Vagina (tissue), 2 donors: ENCODE data around the gene FSIP1. TPM values are rescaled to one million over a fixed set of nuclear protein-coding genes. Genes with fewer than 3 reads are reported as not detected.

Experiments
- DNase-seq, 2 donors: peaks; one replicate each; pipeline ENCODE4 v3.0.0-alpha.2; 2017; ENCODE audit errors: extremely low spot score in 2 of 2
- H3K27ac ChIP-seq: fragments of 200-600 bp; sonication (generic); one replicate; pipeline ENCODE4 v1.5.1; 2019
- H3K27me3 ChIP-seq: fragments of 200-600 bp; sonication (generic); one replicate; pipeline ENCODE4 v1.5.1; 2019
- H3K36me3 ChIP-seq, 2 donors: fragments of 200-600 bp; sonication (generic); one replicate each; pipeline ENCODE4 v1.5.1; 2017 to 2019
- H3K4me1 ChIP-seq: fragments of 200-600 bp; sonication (generic); one replicate; pipeline ENCODE4 v1.5.1; 2019
- H3K4me3 ChIP-seq, 2 donors: fragments of 200-600 bp; sonication (generic); 1 replicate in 1 of 2; 2 replicates in 1 of 2; pipeline ENCODE4 v1.5.1; 2016 to 2019
- H3K9me3 ChIP-seq: fragments of 200-600 bp; sonication (generic); one replicate; pipeline ENCODE4 v1.5.1; 2019
- CTCF ChIP-seq, 3 experiments: fragments of 450-650 bp in 2 of 3; fragments of 200-600 bp in 1 of 3; sonication (generic) in 1 of 3; IDR thresholded peaks; one replicate each; pipeline ENCODE4 v1.5.1; 2017 to 2019; ENCODE audit warnings: antibody characterized with exemption in 3 of 3, mild to moderate bottlenecking in 2 of 3, moderate library complexity in 2 of 3
- POLR2A ChIP-seq, 2 donors: fragments of 450-650 bp; IDR thresholded peaks; one replicate each; pipeline ENCODE4 v1.6.1; 2017; ENCODE audit warnings: antibody characterized with exemption in 2 of 2, mild to moderate bottlenecking in 2 of 2, moderate library complexity in 2 of 2
- POLR2AphosphoS5 ChIP-seq, 2 donors: sonication (generic); formaldehyde crosslinking; IDR thresholded peaks; one replicate each; pipeline ENCODE4 v1.9.0; 2017; ENCODE audit warnings: antibody characterized with exemption in 2 of 2, mild to moderate bottlenecking in 2 of 2, low read depth in 1 of 2; ENCODE audit not compliant: insufficient read depth in 1 of 2
- intact Hi-C: fragments of 100-400 bp; cut with DNase I; formaldehyde crosslinking; loops from one replicate; pipeline ENCODE4 v1.15.1; 2023
- total RNA-seq: library from RNA; depleted of rRNA; stranded (reverse); fragments of >200 nt; gene quantifications from one replicate; pipeline ENCODE4 v1.2.3, GENCODE V29; 2016

FSIP1 gene
- total RNA-seq, 1 donor from 2014 or later, result 0.98 TPM

- intact Hi-C loops, result no loop called here
- no peak for DNase-seq
- no peaks in the 10 kb centered on the region for H3K4me1 ChIP-seq
Observed at GRCh38 chr15:39672184-39672583, 110.5 kb downstream of the FSIP1 start.

DNA sequence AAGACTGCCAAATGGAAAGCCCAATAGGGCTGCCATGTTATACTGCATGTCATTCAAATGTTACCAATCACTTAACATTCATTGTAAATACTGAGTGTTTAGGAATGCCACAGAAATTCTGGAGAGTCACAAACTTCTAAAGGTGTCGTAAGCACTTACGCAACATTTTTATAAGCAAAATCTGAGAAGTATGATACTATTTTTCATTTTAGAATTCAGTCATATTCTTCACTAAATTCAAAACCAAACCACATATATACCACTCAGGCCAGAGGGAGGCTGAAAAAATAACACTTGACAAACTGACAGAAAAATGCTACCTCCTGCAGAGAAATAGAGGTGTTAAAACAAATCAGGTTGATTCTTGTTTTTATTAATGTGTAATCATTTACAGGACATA is 112.0 kb downstream of the FSIP1 start:
- H3K4me3 ChIP-seq, result no peak overlapping the region
- H3K36me3 ChIP-seq, result no peaks in the 10 kb centered on the region
- H3K9me3 ChIP-seq, result no peaks in the 10 kb centered on the region
- DNase-seq, result no peak
- no peaks in the 10 kb centered on the region for H3K27me3 ChIP-seq
- intact Hi-C loops, result no loop called here
- TF ChIP-seq POLR2AphosphoS5 (IDR thresholded peaks at IDR 0.05; ENCODE audit: insufficient read depth in 1 of 2, low read depth in 1 of 2) (no peak), CTCF (IDR thresholded peaks at IDR 0.05) (no peak), POLR2A (IDR thresholded peaks at IDR 0.05) (no peak)
- no peak overlapping the region for H3K27ac ChIP-seq
- H3K4me1 ChIP-seq, result peaks cover 5% of the 10 kb centered on the region

More at GRCh38 chr15:39672184-39672583, 110.5 kb downstream of the FSIP1 start:
- Histone ChIP-seq H3K36me3 (no peaks in the 10 kb centered on the region), H3K9me3 (no peaks in the 10 kb centered on the region), H3K27me3 (no peaks in the 10 kb centered on the region), H3K4me3 (no peak overlapping the region), H3K27ac (no peak overlapping the region)
- TF ChIP-seq POLR2A (IDR thresholded peaks at IDR 0.05) (no peak), POLR2AphosphoS5 (IDR thresholded peaks at IDR 0.05; ENCODE audit: insufficient read depth in 1 of 2, low read depth in 1 of 2) (no peak)

GRCh38 chr15:39669661-39670060 is 113.0 kb downstream of the FSIP1 start:
- Histone ChIP-seq H3K9me3 (no peaks in the 10 kb centered on the region), H3K27ac (no peak overlapping the region)
- intact Hi-C loops, result no loop called here

GRCh38 chr15:39669241-39669640 is 113.4 kb downstream of the FSIP1 start:
- no peak overlapping the region for H3K27ac ChIP-seq

More at GRCh38 chr15:39669661-39670060, 113.0 kb downstream of the FSIP1 start:
- TF ChIP-seq POLR2A (IDR thresholded peaks at IDR 0.05) (no peak), POLR2AphosphoS5 (IDR thresholded peaks at IDR 0.05; ENCODE audit: insufficient read depth in 1 of 2, low read depth in 1 of 2) (no peak), CTCF (IDR thresholded peaks at IDR 0.05) (no peak)
- H3K27me3 ChIP-seq, result no peaks in the 10 kb centered on the region
- H3K4me3 ChIP-seq, result no peak overlapping the region
- no peak for DNase-seq
- peaks cover 5% of the 10 kb centered on the region for H3K4me1 ChIP-seq
- no peaks in the 10 kb centered on the region for H3K36me3 ChIP-seq

DNA sequence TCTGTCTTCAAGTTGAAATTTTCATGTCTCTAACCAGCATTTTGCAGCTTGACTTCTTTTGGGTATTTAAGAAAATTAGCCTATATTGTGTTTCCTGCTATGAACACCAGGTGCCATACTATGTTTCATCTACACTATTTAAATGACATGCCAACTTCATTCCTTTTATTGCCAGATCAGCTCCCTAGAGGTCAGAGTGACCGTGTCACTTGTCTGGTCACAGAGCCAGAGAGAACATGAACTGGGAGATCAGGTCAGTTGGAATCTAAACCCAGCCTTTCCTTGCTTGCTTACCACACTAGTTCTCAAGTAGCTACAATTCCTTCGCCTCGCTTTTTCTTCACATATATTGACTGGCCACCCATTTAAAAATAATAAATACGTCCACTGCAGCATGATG is 114.2 kb downstream of the FSIP1 start:
- no peak for TF ChIP-seq POLR2A (IDR thresholded peaks at IDR 0.05)
- no peak for TF ChIP-seq POLR2AphosphoS5 (IDR thresholded peaks at IDR 0.05; ENCODE audit: insufficient read depth in 1 of 2, low read depth in 1 of 2)
- TF ChIP-seq CTCF (IDR thresholded peaks at IDR 0.05), result no peak
- H3K36me3 ChIP-seq, result no peaks in the 10 kb centered on the region
- DNase-seq, result no peak
- H3K9me3 ChIP-seq, result no peaks in the 10 kb centered on the region
- no peak overlapping the region for H3K4me3 ChIP-seq
- H3K27me3 ChIP-seq, result no peaks in the 10 kb centered on the region
- H3K27ac ChIP-seq, result no peak overlapping the region
- H3K4me1 ChIP-seq, result peaks cover 5% of the 10 kb centered on the region
- intact Hi-C loops, result no loop called here

More at GRCh38 chr15:39669241-39669640, 113.4 kb downstream of the FSIP1 start:
- Histone ChIP-seq H3K36me3 (no peaks in the 10 kb centered on the region), H3K4me1 (peaks cover 5% of the 10 kb centered on the region), H3K9me3 (no peaks in the 10 kb centered on the region), H3K27me3 (no peaks in the 10 kb centered on the region), H3K4me3 (no peak overlapping the region)
- no peak for DNase-seq
- TF ChIP-seq CTCF (IDR thresholded peaks at IDR 0.05), result no peak
- intact Hi-C loops, result no loop called here
